Panc1 (cell line): ENCODE results near the gene HCRTR1.

ENCODE experiments used
- CTCF ChIP-seq: fragments of 450-650 bp; IDR thresholded peaks from 2 replicates; pipeline ENCODE4 v1.5.1; 2017; ENCODE audit warnings: mild to moderate bottlenecking
- REST ChIP-seq, 2 experiments: IDR thresholded peaks; 2 replicates each; pipeline ENCODE4 v1.6.1; 2011 to 2012; ENCODE audit warnings: low read depth in 2 of 2, control low read depth in 1 of 2, low read length in 1 of 2, mild to moderate bottlenecking in 1 of 2, moderate library complexity in 1 of 2; ENCODE audit not compliant: insufficient read depth in 1 of 2

- TF ChIP-seq CTCF (no peak), REST (IDR thresholded peaks at IDR 0.05; ENCODE audit: insufficient read depth in 1 of 2, low read depth in 2 of 2, low read length in 1 of 2) (no peak)
Observed at GRCh38 chr1:31655756-31656155, 38.3 kb downstream of the HCRTR1 start.
